Left ventricle myocardium inferior (tissue), 1 donor: ENCODE measurements around the gene PRC1. TPM values are rescaled to one million over a fixed set of nuclear protein-coding genes. Genes with fewer than 3 reads are reported as not detected.

Experiments
- DNase-seq: peaks from one replicate; pipeline ENCODE4 v3.0.0-alpha.2; 2020
- H3K27ac ChIP-seq: fragments of 200-600 bp; replicated peaks from 2 replicates; pipeline ENCODE4 v1.8.0; 2021
- H3K27me3 ChIP-seq: fragments of 200-600 bp; 2 replicates; pipeline ENCODE4 v1.8.0; 2021; ENCODE audit warnings: low read depth
- H3K36me3 ChIP-seq: fragments of 200-600 bp; 2 replicates; pipeline ENCODE4 v1.8.0; 2021
- H3K4me1 ChIP-seq: fragments of 200-600 bp; 2 replicates; pipeline ENCODE4 v1.8.0; 2021
- H3K4me3 ChIP-seq: fragments of 200-600 bp; 2 replicates; pipeline ENCODE4 v1.8.0; 2021; ENCODE audit warnings: mild to moderate bottlenecking, moderate library complexity
- H3K9me3 ChIP-seq: fragments of 200-600 bp; replicated peaks from 2 replicates; pipeline ENCODE4 v1.8.0; 2021
- intact Hi-C: fragments of 100-400 bp; cut with micrococcal nuclease; formaldehyde crosslinking; loops from one replicate; pipeline ENCODE4 v1.11.0; 2022
- total RNA-seq: library from RNA; stranded (reverse); fragmentation: NEBNext Ultra II Directional; extraction: Animal tissue kit (Norgen Biotek cat#: 25700); gene quantifications from one replicate; pipeline ENCODE4 v1.2.1, GENCODE V29; 2021
- TF ChIP-seq, protein P1 (sequence below): fragments of 200-600 bp; IDR thresholded peaks from 2 replicates; pipeline ENCODE4 v1.8.0; 2021; ENCODE audit warnings: antibody characterized with exemption, mild to moderate bottlenecking, borderline replicate concordance
- donor health status: DM: no; HTN: yes; CAD: no; lungs with severe emphysema.

Gene PRC1
- total RNA-seq, 1 donor from 2014 or later = 3.4 TPM

DNA sequence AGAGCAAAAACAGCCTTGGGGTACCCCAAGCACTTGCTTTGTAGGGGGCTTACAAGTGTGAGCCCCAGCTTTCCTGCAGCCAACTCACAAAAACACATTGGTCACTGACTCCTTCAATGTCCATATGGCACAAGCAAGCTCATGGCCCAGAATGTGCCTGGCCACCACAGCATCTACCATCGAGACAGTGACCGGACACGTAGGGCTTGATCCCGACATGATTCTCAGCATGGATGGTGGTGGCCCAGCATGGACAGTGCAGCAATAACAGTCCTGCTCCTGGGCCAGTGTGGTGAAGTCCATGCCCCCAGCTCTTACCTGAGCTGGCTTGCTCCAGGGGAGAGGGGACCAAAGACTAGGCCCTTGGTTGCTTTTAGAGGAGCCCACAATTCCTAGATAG lies 53.3 kb downstream of the PRC1 start:
- H3K36me3 ChIP-seq = peaks cover 79% of the 10 kb centered on the region
- TF ChIP-seq, protein P1, sequence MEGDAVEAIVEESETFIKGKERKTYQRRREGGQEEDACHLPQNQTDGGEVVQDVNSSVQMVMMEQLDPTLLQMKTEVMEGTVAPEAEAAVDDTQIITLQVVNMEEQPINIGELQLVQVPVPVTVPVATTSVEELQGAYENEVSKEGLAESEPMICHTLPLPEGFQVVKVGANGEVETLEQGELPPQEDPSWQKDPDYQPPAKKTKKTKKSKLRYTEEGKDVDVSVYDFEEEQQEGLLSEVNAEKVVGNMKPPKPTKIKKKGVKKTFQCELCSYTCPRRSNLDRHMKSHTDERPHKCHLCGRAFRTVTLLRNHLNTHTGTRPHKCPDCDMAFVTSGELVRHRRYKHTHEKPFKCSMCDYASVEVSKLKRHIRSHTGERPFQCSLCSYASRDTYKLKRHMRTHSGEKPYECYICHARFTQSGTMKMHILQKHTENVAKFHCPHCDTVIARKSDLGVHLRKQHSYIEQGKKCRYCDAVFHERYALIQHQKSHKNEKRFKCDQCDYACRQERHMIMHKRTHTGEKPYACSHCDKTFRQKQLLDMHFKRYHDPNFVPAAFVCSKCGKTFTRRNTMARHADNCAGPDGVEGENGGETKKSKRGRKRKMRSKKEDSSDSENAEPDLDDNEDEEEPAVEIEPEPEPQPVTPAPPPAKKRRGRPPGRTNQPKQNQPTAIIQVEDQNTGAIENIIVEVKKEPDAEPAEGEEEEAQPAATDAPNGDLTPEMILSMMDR = no peak
- no peak for DNase-seq
- no peak overlapping the region for H3K4me3 ChIP-seq
- H3K4me1 ChIP-seq = peaks cover 10% of the 10 kb centered on the region
- no peak overlapping the region for H3K27ac ChIP-seq
- intact Hi-C loops = no loop called here
- H3K9me3 ChIP-seq = no peaks in the 10 kb centered on the region
- no peaks in the 10 kb centered on the region for H3K27me3 ChIP-seq

DNA sequence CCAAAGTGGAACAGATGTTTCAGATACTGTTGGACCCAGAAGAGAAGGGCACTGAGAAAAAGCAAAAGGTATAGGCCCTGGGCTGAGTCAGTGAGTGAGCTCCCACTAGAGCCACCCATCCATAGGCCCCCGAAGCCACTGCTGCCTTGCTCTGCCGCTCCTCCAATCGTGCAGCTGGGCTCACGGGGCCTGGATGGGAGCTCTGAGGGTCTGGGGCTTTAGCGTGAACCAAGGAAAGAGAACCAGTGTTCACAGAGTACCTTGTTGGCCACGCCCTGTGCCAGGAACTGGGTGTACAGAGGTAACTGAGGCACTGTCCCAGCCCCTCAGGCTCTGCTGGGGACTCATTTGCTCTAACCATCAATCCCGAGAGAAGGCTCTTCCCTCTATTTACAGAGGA lies 54.6 kb downstream of the PRC1 start:
- TF ChIP-seq, protein P1 = no peak
- no peak for DNase-seq
- Histone ChIP-seq H3K27me3 (no peaks in the 10 kb centered on the region), H3K27ac (no peak overlapping the region), H3K9me3 (no peaks in the 10 kb centered on the region), H3K4me1 (peaks cover 22% of the 10 kb centered on the region), H3K4me3 (no peak overlapping the region), H3K36me3 (peaks cover 66% of the 10 kb centered on the region)
- intact Hi-C loops = no loop called here

DNA sequence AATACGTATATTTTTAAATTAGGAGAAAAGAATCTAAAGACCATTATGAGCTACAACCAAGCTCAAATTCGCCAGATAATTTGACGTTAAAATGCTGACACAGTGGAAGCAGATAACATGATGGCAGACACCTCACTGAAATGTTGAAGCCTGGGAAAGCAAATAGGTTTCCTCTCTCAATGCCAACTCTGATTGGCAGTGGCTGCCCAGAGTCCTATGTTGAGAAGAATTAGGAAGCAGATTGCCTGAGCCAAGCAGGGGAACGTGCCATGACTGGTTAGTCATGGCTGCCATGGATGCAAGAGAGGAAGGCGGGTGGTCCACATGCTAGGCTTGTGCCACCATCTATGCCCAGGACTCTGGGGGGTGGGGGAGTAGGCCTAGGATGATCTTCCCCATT lies 56.1 kb downstream of the PRC1 start:
- H3K27ac ChIP-seq = no peak overlapping the region
- no peak for DNase-seq
- no peak overlapping the region for H3K4me3 ChIP-seq
- TF ChIP-seq, protein P1 = no peak
- H3K4me1 ChIP-seq = peaks cover 33% of the 10 kb centered on the region
- intact Hi-C loops = no loop called here
- peaks cover 51% of the 10 kb centered on the region for H3K36me3 ChIP-seq
- H3K27me3 ChIP-seq = no peaks in the 10 kb centered on the region
- no peaks in the 10 kb centered on the region for H3K9me3 ChIP-seq

DNA sequence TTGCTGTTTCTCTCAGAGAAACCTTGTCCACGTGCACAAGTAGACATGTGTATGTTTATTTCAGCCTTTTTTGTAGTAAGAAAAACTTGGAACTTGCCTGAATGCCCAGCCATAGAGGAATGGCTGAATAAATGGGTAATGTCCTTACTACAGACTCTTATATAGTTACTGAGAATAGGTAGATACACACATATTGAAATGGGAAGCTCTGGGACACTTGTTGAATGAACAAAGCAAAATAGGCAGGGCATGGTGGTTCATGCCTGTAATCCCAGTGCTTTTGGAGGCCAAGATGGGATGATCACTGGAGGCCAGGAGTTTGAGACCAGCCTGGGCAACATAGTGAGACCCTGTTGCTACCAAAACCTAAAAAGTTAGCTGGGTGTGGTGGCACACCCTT lies 57.5 kb downstream of the PRC1 start:
- TF ChIP-seq, protein P1 = no peak
- peaks cover 46% of the 10 kb centered on the region for H3K4me1 ChIP-seq
- intact Hi-C loops = no loop called here
- H3K4me3 ChIP-seq = peak overlapping the region; percentile 70
- peaks cover 36% of the 10 kb centered on the region for H3K36me3 ChIP-seq
- no peaks in the 10 kb centered on the region for H3K27me3 ChIP-seq
- DNase-seq = no peak
- H3K9me3 ChIP-seq = no peaks in the 10 kb centered on the region
- H3K27ac ChIP-seq = no peak overlapping the region

DNA sequence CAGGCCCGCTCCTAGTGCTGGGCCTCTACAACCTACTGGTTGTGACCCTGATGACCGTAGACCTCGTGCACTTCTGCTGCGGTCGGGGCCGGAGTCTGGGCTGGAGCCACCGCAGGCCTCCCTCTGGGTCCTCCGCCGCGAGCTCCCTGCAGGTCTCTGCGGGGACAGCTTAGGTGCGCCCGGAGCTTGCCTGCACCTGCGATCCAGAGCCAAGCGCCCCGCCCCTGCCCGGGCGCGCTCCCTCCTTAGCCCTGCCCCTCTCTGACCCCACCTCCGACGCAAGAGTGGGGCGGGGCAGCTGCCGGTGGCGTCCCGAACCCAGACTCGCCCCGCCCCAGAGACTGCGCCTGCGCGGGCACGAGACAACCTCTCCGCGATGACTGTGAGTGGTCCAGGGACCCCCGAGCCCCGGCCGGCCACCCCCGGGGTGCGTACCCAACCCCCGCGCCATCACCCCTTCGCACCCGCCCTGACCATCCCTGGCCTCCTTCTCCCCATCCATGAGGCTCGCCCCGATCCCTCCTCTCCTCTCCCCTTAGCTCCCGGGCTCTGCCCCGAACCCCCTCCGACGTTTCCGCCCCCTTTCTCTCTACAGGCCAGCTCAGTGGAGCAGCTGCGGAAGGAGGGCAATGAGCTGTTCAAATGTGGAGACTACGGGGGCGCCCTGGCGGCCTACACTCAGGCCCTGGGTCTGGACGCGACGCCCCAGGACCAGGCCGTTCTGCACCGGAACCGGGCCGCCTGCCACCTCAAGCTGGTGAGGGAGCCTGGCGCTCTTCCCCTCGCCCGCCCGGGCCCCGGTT lies 59.2 kb downstream of the PRC1 start, which contains the start of gene UNC45A:
Gene UNC45A, plus strand, starts transcription at position 337 of the 803 bp plus-strand sequence. Its CDS starts 40 bp downstream, at position 377.
- Histone ChIP-seq H3K27me3 (no peaks in the 10 kb centered on the region), H3K27ac (peak within 1 kb of the TSS; percentile 74), H3K4me3 (peak within 1 kb of the TSS; percentile 70), H3K4me1 (peaks cover 63% of the 10 kb centered on the region), H3K9me3 (no peaks in the 10 kb centered on the region), H3K36me3 (peaks cover 20% of the 10 kb centered on the region)
- intact Hi-C loops = no loop called here
- peak; percentile 94 for DNase-seq
- TF ChIP-seq, protein P1 = no peak
